Neural progenitor cell (in vitro differentiated cells): ENCODE data around the gene RET. TPM values are rescaled to one million over a fixed set of nuclear protein-coding genes. Genes with fewer than 3 reads are reported as not detected.

Source experiments
- DNase-seq: peaks from one replicate; pipeline ENCODE4 v3.0.0-alpha.2; 2016; ENCODE audit warnings: low spot score
- H2AFZ ChIP-seq: fragments of 200-600 bp; sonication (generic); replicated peaks from 2 replicates; pipeline ENCODE4 v1.6.1; 2016; ENCODE audit warnings: antibody characterized with exemption
- H3F3A ChIP-seq: fragments of 200-600 bp; sonication (generic); 2 replicates; pipeline ENCODE4 v1.6.1; 2016; ENCODE audit warnings: antibody characterized with exemption, low read depth
- H3K27ac ChIP-seq: fragments of 200-600 bp; sonication (generic); 2 replicates; pipeline ENCODE4 v1.5.1; 2016; ENCODE audit warnings: mild to moderate bottlenecking
- H3K27me3 ChIP-seq: fragments of 200-600 bp; sonication (generic); 2 replicates; pipeline ENCODE4 v1.6.1; 2016; ENCODE audit warnings: mild to moderate bottlenecking, moderate library complexity
- H3K36me3 ChIP-seq: fragments of 200-600 bp; sonication (generic); 2 replicates; pipeline ENCODE4 v1.5.1; 2016
- H3K4me1 ChIP-seq: fragments of 200-600 bp; sonication (generic); 2 replicates; pipeline ENCODE4 v1.6.1; 2016; ENCODE audit warnings: mixed run types
- H3K4me2 ChIP-seq: fragments of 200-600 bp; sonication (generic); 2 replicates; pipeline ENCODE4 v1.6.1; 2016
- H3K4me3 ChIP-seq: fragments of 200-600 bp; sonication (generic); 2 replicates; pipeline ENCODE4 v1.5.1; 2016
- H3K79me2 ChIP-seq: fragments of 200-600 bp; sonication (generic); 2 replicates; pipeline ENCODE4 v1.6.1; 2016; ENCODE audit warnings: low read depth
- H3K9ac ChIP-seq: fragments of 200-600 bp; sonication (generic); 2 replicates; pipeline ENCODE4 v1.6.1; 2016
- H3K9me3 ChIP-seq: fragments of 200-600 bp; sonication (generic); 2 replicates; pipeline ENCODE4 v1.5.1; 2016; ENCODE audit warnings: low read depth
- H4K20me1 ChIP-seq: fragments of 200-600 bp; sonication (generic); 2 replicates; pipeline ENCODE4 v1.6.1; 2016; ENCODE audit warnings: low read depth
- H3K27ac Mint-ChIP-seq: 3 replicates; pipeline ENCODE4 v1.8.0; 2021; ENCODE audit warnings: mixed read lengths
- H3K27me3 Mint-ChIP-seq: 2 replicates; pipeline ENCODE4 v1.8.0; 2022; ENCODE audit warnings: low read depth, mild to moderate bottlenecking, inconsistent platforms, moderate library complexity, mixed read lengths; ENCODE audit not compliant: insufficient read depth
- H3K36me3 Mint-ChIP-seq: 3 replicates; pipeline ENCODE4 v1.8.0; 2021; ENCODE audit warnings: mixed read lengths
- H3K4me1 Mint-ChIP-seq: 3 replicates; pipeline ENCODE4 v1.8.0; 2021; ENCODE audit warnings: mixed read lengths
- H3K4me3 Mint-ChIP-seq: 3 replicates; pipeline ENCODE4 v1.8.0; 2021; ENCODE audit warnings: mild to moderate bottlenecking, moderate library complexity, mixed read lengths
- H3K9me3 Mint-ChIP-seq: 3 replicates; pipeline ENCODE4 v1.8.0; 2020; ENCODE audit warnings: mixed read lengths
- CTCF ChIP-seq: fragments of 200-600 bp; sonication (generic); IDR thresholded peaks from 2 replicates; pipeline ENCODE4 v1.5.1; 2017; ENCODE audit warnings: antibody characterized with exemption, mild to moderate bottlenecking
- EZH2 ChIP-seq: fragments of 200-600 bp; sonication (generic); IDR thresholded peaks from 2 replicates; pipeline ENCODE4 v1.6.1; 2017; ENCODE audit warnings: antibody characterized with exemption, mild to moderate bottlenecking, moderate library complexity
- EZH2phosphoT487 ChIP-seq: fragments of 200-600 bp; sonication (generic); IDR thresholded peaks from 2 replicates; pipeline ENCODE4 v1.6.1; 2017; ENCODE audit warnings: antibody characterized with exemption
- total RNA-seq: library from RNA; depleted of rRNA; stranded (reverse); fragments of >200 nt; gene quantifications from 2 replicates; pipeline ENCODE4 v1.2.3, GENCODE V29; 2015; ENCODE audit warnings: low replicate concordance

The RET gene
- total RNA-seq, 1 donor from 2014 or later = 1.4 TPM

GRCh38 chr10:43075612-43076003, 1.3 kb upstream of the RET start:
- Histone ChIP-seq H3K4me3 (no peak overlapping the region), H3K4me2 (no peak overlapping the region), H3K27me3 (peaks cover 53% of the 10 kb centered on the region), H3K4me1 (no peaks in the 10 kb centered on the region), H3K9me3 (no peaks in the 10 kb centered on the region), H4K20me1 (peaks cover 9% of the 10 kb centered on the region), H3K9ac (no peak overlapping the region), H3K79me2 (no peaks in the 10 kb centered on the region), H3K27ac (no peak overlapping the region), H3F3A (peaks cover 17% of the 10 kb centered on the region), H3K36me3 (no peaks in the 10 kb centered on the region), H2AFZ (no peak overlapping the region)
- no peaks in the 10 kb centered on the region for H3K9me3 Mint-ChIP-seq
- H3K27me3 Mint-ChIP-seq = peaks cover 37% of the 10 kb centered on the region
- H3K27ac Mint-ChIP-seq = no peak overlapping the region
- H3K4me3 Mint-ChIP-seq = peak overlapping the region; percentile 46
- DNase-seq = peak; percentile 39
- no peaks in the 10 kb centered on the region for H3K36me3 Mint-ChIP-seq
- TF ChIP-seq EZH2 (no peak), CTCF (peak; percentile 49)
- peaks cover 5% of the 10 kb centered on the region for H3K4me1 Mint-ChIP-seq

- Histone ChIP-seq H3K27me3 (peaks cover 53% of the 10 kb centered on the region), H3K9ac (no peak overlapping the region), H3K27ac (no peak overlapping the region), H3K4me3 (peak overlapping the region; percentile 78), H3F3A (peaks cover 17% of the 10 kb centered on the region), H3K36me3 (no peaks in the 10 kb centered on the region), H3K79me2 (no peaks in the 10 kb centered on the region), H3K4me1 (no peaks in the 10 kb centered on the region), H2AFZ (peak overlapping the region; percentile 91), H4K20me1 (peaks cover 9% of the 10 kb centered on the region), H3K4me2 (peak overlapping the region; percentile 100), H3K9me3 (no peaks in the 10 kb centered on the region)
- TF ChIP-seq EZH2phosphoT487 = no peak
- peak; percentile 66 for TF ChIP-seq EZH2
- Mint-ChIP-seq H3K4me1 (peaks cover 5% of the 10 kb centered on the region), H3K27me3 (peaks cover 43% of the 10 kb centered on the region), H3K4me3 (peak overlapping the region; percentile 46), H3K36me3 (no peaks in the 10 kb centered on the region), H3K27ac (no peak overlapping the region), H3K9me3 (no peaks in the 10 kb centered on the region)
- peak; percentile 68 for DNase-seq
These were observed 476 bp upstream of the RET start for GRCh38 chr10:43076311-43076875.

GRCh38 chr10:43077421-43078171, 727 bp downstream of the RET start:
- Histone ChIP-seq H3K4me3 (peak overlapping the region; percentile 78), H2AFZ (peak overlapping the region; percentile 91), H3K36me3 (no peaks in the 10 kb centered on the region), H3K79me2 (no peaks in the 10 kb centered on the region), H4K20me1 (peaks cover 9% of the 10 kb centered on the region), H3K9me3 (no peaks in the 10 kb centered on the region), H3F3A (peaks cover 17% of the 10 kb centered on the region), H3K27me3 (peaks cover 53% of the 10 kb centered on the region), H3K27ac (no peak overlapping the region), H3K4me2 (peak overlapping the region; percentile 100), H3K4me1 (no peaks in the 10 kb centered on the region), H3K9ac (no peak overlapping the region)
- Mint-ChIP-seq H3K27me3 (peaks cover 44% of the 10 kb centered on the region), H3K27ac (no peak overlapping the region), H3K4me3 (peak overlapping the region; percentile 79), H3K36me3 (no peaks in the 10 kb centered on the region), H3K9me3 (no peaks in the 10 kb centered on the region), H3K4me1 (peaks cover 5% of the 10 kb centered on the region)
- TF ChIP-seq CTCF (no peak), EZH2phosphoT487 (peak; percentile 93), EZH2 (peak; percentile 74)
- DNase-seq = peak; percentile 54
